ENCODE measurements around the gene ZFAND3. TPM values are rescaled to one million over a fixed set of nuclear protein-coding genes. Genes with fewer than 3 reads are reported as not detected.

The ZFAND3 gene, protein sequence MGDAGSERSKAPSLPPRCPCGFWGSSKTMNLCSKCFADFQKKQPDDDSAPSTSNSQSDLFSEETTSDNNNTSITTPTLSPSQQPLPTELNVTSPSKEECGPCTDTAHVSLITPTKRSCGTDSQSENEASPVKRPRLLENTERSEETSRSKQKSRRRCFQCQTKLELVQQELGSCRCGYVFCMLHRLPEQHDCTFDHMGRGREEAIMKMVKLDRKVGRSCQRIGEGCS
- 10 to 100 TPM; 46.3 to 73.6 (median 49.3) TPM for total RNA-seq

DNA sequence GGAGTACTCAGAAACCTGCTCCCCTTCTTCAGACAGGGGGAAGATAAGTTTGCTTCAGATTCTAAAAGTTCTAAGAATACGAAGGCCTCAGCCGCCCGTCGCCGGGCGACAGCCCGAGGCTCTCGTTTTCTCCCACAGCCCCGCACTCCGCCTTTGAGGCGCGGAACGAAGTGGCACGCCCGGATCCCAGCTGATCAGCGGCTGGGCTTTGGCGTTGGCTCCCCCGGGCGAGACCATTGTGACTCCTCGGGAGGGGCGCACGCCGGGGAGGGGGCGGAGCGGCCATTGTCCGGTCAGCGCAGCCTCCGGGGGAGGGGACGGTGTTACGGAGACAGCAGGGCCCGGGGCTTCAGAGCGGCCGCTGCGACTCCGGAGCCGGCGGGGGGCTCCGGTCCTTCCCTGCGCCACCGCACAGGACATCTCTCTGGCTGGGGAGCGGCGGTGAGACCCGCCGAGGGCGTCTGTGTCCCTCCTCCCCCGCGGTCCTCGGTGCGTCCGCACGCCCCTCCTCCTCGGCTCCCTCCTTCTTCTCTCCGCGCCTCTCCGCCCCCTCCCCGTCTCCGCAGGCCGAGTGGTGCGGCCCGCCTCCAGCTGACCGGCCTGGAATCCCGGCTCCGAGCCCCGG lies at the start of gene ZFAND3:
TSS of gene ZFAND3 (plus strand) at position 551 of the 625 bp plus-strand sequence. CDS start 219 bp downstream, outside the sequence.
- H3K4me1 ChIP-seq = peaks cover 0 to 51% (median 24%) of the 10 kb centered on the region in 3 donors
- H3K27me3 ChIP-seq = no peaks in the 10 kb centered on the region
- ATAC-seq = peak; percentile 96
- H3K27ac ChIP-seq = peak within 1 kb of the TSS; percentile 77 to 99 (median 98)
- no peaks in the 10 kb centered on the region for H3K9me3 ChIP-seq
- H3K36me3 ChIP-seq = no peaks in the 10 kb centered on the region
- peak within 1 kb of the TSS; percentile 97 to 99 for H3K4me3 ChIP-seq
- WGBS, 2 donors (ENCODE audit: low coverage in 1 of 2) = 0% methylated on average over 8 of the region's 64 CpGs; no CpG with 5 or more reads in 1 of the 2 donors
- TF ChIP-seq EP300 (IDR thresholded peaks at IDR 0.05) (no peak), POLR2AphosphoS5 (IDR thresholded peaks at IDR 0.05) (peak; percentile 21), POLR2A (IDR thresholded peaks at IDR 0.05) (peak in 1 of 2 donors; percentile 35)
- TF ChIP-seq, protein P1, sequence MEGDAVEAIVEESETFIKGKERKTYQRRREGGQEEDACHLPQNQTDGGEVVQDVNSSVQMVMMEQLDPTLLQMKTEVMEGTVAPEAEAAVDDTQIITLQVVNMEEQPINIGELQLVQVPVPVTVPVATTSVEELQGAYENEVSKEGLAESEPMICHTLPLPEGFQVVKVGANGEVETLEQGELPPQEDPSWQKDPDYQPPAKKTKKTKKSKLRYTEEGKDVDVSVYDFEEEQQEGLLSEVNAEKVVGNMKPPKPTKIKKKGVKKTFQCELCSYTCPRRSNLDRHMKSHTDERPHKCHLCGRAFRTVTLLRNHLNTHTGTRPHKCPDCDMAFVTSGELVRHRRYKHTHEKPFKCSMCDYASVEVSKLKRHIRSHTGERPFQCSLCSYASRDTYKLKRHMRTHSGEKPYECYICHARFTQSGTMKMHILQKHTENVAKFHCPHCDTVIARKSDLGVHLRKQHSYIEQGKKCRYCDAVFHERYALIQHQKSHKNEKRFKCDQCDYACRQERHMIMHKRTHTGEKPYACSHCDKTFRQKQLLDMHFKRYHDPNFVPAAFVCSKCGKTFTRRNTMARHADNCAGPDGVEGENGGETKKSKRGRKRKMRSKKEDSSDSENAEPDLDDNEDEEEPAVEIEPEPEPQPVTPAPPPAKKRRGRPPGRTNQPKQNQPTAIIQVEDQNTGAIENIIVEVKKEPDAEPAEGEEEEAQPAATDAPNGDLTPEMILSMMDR (IDR thresholded peaks at IDR 0.05) = peak in 1 of 4 experiments; percentile 12

GRCh38 chr6:37774028-37774680 lies 45.4 kb upstream of the ZFAND3 start:
- Histone ChIP-seq H3K4me1 (no peaks in the 10 kb centered on the region), H3K27me3 (no peaks in the 10 kb centered on the region), H3K9me3 (no peaks in the 10 kb centered on the region), H3K4me3 (no peak overlapping the region), H3K27ac (no peak overlapping the region), H3K36me3 (no peaks in the 10 kb centered on the region)
- WGBS, 2 donors (ENCODE audit: low coverage in 1 of 2) = 56 to 87% methylated on average over 1 to 3 of the region's 3 CpGs
- no peak for ATAC-seq
- TF ChIP-seq POLR2A (IDR thresholded peaks at IDR 0.05) (no peak), POLR2AphosphoS5 (IDR thresholded peaks at IDR 0.05) (no peak), EP300 (IDR thresholded peaks at IDR 0.05) (no peak)
- TF ChIP-seq, protein P1 (IDR thresholded peaks at IDR 0.05) = no peak

- no peak for ATAC-seq
- Histone ChIP-seq H3K36me3 (no peaks in the 10 kb centered on the region), H3K4me3 (no peak overlapping the region), H3K9me3 (no peaks in the 10 kb centered on the region), H3K27ac (no peak overlapping the region), H3K4me1 (no peaks in the 10 kb centered on the region), H3K27me3 (no peaks in the 10 kb centered on the region)
- WGBS, 2 donors (ENCODE audit: low coverage in 1 of 2) = 69 to 76% methylated on average over 4 to 9 of the region's 9 CpGs
- TF ChIP-seq POLR2AphosphoS5 (IDR thresholded peaks at IDR 0.05) (no peak), POLR2A (IDR thresholded peaks at IDR 0.05) (no peak), EP300 (IDR thresholded peaks at IDR 0.05) (no peak)
- TF ChIP-seq, protein P1 (IDR thresholded peaks at IDR 0.05) = no peak
These were observed 43.0 kb upstream of the ZFAND3 start for GRCh38 chr6:37776566-37776965.

DNA sequence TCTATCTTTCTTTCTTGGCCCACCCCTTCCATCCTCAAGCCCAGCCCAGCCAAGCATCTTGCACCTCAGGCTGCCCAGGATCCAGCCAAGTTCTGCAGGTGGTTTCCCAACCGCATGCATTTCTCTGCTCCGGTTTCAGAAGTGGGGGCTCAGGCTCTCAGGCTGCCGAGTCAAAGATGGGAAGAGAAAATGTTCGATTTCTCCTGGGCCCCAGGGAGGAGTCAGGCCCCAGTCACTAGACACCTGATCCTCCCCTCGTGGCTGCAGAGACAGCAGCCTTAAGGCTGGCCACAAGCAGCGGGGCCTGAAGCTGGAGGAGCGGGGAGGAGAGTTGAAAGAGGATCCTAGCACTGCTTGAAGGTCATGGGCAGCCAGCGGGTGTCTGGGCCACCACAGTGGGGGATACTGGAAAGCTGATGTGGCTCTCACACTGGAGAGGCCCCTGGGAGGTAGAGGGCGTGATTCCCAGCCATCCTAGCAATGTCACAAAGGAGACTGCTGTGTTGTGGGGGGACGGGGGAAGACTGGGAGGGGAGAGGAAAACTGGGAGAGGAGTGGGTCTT lies 42.2 kb upstream of the ZFAND3 start:
- WGBS, 2 donors (ENCODE audit: low coverage in 1 of 2) = 79 to 100% methylated on average over 1 to 4 of the region's 10 CpGs
- Histone ChIP-seq H3K9me3 (no peaks in the 10 kb centered on the region), H3K4me1 (no peaks in the 10 kb centered on the region), H3K36me3 (no peaks in the 10 kb centered on the region), H3K27me3 (no peaks in the 10 kb centered on the region), H3K4me3 (no peak overlapping the region), H3K27ac (no peak overlapping the region)
- TF ChIP-seq, protein P1 (IDR thresholded peaks at IDR 0.05) = no peak
- TF ChIP-seq POLR2AphosphoS5 (IDR thresholded peaks at IDR 0.05) = no peak
- TF ChIP-seq EP300 (IDR thresholded peaks at IDR 0.05) = no peak
- TF ChIP-seq POLR2A (IDR thresholded peaks at IDR 0.05) = no peak
- ATAC-seq = no peak
